RPMI8226 (cell line): Measurements from ENCODE around the gene METTL22.
"Not testable (repeated sequence)": the region's sequence is repeated elsewhere in the genome, so short reads cannot be mapped to it uniquely, and the experiment has no call there.

ENCODE experiments used
- DNase-seq: peaks from one replicate; pipeline ENCODE4 v3.0.0-alpha.2; 2015

The METTL22 gene

DNA sequence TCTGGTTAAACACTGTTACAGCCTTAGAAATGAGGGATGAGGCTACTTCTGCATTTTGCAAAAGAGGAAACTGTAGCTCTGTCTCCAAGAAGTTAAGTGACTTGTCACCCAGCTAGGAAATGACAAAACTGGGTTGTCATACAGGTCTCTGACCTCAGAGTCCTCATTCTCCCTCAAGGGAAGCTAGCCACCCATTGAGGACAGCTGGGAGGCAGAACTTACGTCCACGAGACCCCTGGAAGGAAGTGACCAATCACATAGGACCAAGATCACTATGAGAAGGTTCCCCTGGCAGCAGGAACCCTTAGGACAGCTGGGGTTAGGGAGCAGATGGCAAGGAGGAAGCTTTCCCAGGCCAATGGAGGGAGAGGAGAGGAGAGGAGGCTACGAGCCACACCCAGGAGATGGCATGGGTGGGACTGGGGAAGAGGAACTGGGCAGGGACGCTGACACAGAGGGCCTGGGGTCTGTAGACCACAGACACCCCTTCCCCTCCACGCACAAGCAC lies 11.2 kb downstream of the METTL22 start:
- DNase-seq: no peak

DNA sequence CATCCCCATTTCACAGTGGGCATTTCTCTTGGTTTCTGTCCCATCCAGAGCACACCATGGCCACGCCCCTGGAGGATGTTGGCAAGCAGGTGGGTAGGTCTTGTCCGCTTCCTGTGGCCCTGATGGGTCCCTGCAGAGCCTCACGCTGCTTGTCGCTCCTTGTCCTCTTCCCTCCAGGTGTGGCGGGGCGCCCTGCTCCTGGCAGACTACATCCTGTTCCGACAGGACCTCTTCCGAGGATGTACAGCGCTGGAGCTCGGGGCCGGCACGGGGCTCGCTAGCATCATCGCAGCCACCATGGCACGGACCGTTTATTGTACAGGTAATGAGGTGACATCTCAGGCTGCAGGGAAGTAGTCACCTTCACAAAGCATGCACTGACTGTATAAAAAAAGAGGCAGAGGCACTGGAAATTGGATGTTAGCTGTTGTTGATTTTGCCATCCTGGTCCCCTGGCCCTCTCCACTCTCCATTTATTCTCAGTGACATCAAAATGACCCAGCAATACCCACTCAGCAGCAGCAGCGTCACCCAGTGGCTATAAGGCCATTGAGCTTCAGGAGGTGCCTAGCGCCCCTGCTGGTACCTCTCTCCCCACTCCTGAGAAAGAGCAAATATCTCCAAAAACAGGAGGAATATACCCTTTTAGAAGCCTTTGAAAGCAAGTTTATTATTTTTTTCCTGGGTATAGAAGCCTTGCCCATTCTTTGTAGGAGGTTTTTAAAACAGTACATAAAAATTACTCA lies 13.7 kb downstream of the METTL22 start:
- peak; percentile 34 for DNase-seq

DNA sequence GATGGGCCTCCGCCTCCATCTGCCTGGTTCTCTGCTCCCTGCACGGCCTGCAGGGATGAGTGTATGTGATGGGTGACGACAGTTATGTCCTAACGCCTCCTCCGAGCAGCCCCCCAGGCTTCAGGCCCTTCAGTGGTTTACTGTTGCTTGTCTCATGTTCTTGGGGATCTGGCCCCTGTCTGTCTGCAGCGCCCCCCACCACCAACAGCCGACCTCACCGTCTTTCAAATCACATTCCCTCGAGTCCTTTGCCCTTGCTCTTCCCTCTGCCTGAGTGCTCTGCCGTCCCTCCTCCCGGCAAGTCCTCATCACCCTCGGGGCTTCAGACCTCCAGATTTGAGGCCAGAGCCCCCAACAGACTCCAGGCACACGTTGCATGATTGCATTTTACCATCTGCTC lies 18.2 kb downstream of the METTL22 start:
- no peak for DNase-seq

DNA sequence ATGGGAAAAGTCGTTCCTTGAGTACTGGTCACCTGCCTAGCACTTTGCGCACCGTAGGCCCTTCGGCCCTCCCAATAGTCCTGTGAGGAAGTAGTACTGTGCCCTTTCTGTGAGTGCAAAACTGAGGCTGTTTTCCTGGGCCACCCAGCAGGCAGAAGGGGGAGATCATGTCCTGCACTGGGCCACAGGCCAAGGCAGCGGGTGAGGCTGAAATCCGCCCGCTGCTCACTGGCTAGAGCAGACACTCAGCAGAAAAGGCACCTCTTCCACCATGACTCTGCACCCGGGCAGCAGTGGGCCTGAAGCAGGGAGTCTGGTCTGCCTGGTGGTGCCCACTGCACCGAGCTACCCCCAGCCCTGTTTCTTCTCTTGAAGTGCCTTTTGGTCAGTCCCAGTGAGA lies 20.2 kb downstream of the METTL22 start:
- DNase-seq: no peak

DNA sequence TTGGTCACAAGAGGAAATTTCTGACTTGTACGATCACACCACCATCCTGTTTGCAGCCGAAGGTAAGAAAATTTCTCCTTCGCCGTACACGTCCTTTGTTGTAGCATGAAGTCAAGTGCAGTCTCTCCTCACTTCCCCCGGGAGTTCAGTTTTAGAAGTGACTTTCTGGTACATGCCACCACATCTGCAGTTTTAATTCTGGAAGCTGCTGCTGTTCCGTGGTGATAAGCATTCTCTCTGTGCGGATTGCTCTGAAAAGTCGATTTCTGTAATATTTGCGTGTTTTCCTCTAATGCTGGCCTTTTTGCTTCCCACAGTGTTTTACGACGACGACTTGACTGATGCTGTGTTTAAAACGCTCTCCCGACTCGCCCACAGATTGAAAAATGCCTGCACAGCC lies 20.6 kb downstream of the METTL22 start:
- no peak for DNase-seq

DNA sequence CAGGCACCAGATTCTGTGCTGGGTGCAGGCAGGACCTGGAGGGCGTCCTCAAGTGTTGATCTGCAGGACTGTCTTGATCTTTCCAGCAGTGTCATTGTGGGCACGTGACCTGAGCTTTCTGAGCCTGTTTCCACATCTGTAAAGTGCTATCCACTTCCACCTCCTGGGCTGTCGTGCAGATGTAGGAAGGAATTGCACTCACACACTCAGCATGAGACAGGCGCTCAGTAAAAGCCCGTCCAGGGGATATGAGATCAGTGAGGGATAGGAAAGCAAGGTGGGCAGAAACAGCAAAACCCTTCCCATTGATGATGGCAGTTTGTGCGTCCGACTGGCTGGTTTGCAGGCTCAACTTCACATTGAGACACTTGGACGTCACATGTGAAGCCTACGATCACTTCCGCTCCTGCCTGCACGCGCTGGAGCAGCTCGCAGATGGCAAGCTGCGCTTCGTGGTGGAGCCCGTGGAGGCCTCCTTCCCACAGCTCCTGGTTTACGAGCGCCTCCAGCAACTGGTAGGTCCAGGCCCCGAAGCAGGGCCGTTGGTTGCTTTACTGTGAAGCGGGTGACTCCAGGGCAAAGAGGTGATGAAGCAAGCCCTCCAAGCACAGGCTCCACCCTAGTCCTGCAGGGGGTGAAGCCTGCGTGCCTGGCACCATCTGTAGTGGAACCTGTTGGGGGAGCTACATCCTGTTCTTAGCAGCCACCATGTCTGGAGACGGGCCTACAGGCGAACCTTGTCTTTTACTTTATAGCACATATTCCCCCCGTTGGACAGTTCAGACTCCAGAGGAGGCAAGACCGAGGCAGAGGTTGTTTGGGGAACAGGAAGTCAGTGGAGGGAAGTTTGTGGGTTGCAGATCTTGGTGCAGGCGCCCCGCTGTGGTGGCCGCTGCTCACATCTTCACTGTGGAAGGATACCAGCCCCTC lies 23.0 kb downstream of the METTL22 start:
- no peak for DNase-seq

DNA sequence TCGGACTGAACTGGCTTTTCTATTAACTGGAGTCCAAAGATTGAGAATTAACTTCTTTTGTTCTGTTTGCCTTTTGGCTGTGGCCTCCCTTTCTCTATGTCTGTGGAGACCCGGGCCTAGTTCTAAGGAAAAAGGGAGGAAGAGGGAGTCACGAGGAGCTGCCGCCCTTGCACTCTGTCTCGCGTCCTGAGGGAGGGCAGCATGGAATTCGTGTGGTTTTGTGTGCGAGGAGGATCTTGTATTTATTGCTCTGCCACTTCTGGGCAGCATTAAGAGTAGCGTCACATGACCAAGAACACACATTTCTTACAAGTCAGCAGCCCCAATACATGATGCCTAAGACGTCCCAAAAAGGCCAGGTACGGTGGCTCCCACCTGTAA lies 23.6 kb downstream of the METTL22 start:
- DNase-seq: no peak

DNA sequence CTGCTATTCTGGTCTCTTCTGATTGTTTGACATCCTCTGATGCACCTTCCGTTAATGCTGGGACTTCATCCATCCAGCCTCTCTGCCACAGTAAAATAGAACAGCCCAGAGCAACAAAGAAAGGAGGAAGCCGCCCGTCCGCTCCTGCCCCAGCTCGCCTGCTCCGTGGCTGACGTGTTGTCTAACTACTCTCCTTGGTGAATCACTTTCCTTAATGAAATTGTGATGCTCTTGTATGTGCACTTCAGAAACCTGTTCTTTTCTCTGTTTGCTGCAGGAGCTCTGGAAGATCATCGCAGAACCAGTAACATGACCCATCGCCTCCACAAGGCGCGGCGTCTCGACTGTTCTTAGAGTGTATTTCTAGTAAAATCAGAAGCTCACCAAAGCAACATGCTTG lies 24.3 kb downstream of the METTL22 start:
- DNase-seq: no peak

DNA sequence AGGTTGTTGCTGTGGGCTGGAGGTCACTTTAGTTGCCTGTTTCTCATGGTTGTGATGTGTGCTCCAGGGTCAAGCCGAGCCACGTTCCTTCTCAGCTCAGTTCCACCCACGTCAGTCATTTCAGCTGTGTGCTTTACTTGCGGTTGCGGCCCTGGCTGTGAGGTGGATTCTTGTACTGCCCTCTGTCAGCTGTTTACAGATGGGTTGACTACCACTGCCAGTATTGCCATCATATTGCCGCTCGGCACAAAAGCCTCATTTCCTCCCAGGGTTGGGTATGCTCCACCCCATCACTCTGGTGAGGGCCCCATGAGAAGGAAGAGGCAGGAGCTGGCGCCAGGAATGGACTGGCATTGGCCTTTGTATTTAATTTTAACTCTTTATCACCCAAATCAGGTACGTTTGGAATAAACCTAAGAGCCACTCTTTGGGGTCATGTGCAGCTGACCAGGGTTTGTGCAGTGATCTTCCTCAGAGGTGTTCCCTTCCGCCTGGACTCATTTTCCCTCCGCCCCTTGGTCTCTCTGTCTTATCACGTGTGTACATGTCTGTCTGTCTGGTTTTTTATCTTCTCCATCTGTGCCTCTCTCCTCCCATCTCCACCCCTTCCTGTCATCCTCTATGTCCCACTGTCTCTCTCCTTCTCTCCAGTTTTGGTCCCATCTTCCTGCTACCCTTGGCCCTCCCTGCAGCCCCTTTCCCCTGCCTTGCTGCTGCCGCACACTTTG lies 25.0 kb downstream of the METTL22 start:
- no peak for DNase-seq

DNA sequence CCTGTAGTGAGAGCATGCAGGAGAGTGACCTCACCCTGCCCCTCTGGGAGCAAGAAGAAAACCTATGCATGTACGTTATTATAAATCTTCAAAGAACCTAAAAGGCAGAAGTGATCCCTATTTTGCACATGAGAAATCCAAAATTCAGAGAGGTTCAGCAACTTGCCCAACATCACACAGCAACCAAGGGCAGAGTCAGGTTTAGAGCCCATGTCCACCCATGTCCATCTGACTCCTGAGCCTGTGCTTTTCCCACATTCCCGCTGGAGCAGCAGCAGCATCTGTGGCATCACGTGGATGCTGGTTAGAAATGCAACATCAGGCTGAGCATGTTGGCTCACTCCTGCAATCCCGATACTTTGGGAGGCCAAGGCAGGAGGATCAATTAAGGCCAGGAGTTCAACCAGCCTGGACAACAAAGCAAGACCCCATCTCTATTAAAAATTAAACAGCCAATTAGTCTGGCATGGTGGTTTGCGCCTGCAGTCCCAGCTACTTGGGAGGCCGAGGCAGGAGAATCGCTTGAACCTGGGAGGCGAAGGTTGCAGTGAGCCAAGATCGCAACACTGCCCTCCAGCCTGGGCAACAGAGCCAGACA lies 26.3 kb downstream of the METTL22 start:
- no peak for DNase-seq

DNA sequence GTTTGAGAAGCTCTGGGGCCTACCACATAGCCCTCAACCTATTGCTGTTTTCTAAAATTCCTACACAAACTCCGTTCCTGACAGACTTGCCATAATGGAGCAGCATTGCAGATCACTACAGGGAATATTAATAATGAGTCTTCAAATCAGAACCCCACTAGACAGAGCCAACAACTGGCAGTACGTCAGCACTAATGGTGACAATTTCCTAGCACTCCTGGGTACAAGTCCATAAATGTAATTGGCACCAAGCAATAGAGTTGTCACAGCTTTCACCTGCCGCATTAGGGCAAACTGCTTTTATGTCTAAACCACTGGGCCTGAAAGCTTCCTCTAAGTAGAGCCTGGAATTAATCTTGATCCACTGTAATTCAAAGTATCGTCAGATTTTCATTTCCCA lies 27.4 kb downstream of the METTL22 start:
- DNase-seq: no peak

DNA sequence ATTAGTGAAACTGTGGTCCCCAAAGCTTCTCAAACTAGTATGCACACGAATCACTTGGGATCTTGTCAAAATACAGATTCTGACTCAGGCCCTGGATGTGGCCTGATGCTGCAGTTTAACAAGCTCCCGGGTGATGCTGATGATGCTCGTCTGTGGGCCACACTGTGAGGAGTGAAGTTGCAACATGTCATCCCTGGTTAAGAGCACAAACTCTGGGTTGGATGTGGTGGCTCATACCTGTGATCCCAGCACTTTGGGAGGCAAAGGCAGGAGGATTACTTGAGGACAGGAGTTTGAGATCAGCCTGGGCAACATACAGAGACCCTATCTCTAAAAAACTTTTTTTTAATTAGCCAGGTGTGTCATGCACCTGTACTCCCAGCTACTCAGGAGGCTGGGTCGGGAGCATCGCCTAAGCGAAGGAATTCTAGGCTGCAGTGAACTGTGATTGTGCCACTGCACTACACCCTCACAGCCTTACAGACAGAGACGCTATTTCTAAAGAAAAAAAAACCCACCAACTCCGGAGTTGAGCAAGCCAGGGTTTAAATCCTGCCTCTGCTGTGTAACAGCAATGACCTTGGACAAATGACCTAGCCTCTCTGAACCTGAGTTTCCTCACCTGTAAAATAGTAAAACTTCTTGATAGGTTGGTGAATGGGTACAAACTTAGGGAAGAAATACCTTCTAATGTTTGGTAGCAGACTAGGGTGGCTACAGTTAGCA lies 28.5 kb downstream of the METTL22 start:
- DNase-seq: no peak

DNA sequence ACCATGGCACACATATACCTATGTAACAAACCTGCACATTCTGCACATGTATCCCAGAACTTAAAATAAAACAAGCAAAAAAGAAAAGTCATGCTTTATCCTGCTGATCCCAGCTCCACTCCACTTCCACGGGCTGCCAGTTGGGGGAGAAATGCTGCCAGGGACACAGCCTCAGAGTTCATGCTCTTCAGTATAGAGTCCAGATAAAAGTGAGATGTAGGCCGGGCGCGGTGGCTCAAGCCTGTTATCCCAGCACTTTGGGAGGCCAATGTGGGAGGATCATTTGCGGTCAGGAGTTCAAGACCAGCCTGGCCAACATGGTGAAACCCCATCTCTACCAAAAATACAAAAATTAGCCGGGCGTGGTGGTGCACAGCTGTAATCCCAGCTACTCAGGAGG lies 30.5 kb downstream of the METTL22 start:
- DNase-seq: not testable (repeated sequence)

DNA sequence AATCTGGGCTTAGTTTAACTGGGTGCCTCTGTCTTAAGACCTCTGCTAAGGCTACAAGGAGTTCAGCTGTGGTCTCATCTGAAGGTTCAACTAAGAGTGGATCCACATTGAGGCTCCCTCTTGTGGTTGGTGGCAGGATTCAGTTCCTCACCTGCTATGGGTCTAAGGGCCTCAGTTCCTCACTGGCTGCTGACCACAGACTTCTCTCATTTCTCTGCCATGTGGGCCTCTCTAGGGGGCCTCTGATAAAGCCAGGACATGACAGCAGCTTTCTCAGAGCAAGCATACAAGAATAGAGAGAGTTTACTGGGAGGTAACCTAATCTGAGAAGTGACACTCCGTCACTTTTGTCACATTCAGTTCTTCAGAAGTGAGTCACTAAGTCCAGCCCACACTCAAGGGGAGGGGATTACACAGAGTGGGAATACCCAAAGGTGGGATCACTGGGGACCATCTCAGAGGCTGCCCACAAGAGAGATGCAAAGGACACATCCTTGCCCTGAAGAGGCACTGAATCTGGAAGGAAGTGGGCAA lies 33.8 kb downstream of the METTL22 start:
- peak; percentile 83 for DNase-seq

DNA sequence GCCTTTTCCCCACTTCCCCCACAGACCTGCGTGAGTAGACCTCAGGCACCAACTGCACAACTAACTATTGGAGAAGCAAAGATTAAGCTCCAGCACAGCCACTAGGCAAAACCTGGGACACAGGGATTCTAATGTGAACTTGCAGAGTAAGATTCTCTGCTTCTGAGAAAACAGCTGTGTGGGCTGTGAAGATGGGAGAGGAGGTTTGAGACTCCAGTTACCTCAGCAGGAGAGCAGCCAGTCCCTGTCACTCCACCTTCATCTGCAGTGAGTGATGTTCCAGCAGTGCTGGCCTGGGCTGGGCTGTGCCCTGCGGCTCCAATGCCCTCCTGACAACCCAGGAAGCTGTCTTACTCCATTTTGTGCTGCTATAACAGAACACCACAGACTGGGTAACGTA lies 34.9 kb downstream of the METTL22 start:
- no peak for DNase-seq

DNA sequence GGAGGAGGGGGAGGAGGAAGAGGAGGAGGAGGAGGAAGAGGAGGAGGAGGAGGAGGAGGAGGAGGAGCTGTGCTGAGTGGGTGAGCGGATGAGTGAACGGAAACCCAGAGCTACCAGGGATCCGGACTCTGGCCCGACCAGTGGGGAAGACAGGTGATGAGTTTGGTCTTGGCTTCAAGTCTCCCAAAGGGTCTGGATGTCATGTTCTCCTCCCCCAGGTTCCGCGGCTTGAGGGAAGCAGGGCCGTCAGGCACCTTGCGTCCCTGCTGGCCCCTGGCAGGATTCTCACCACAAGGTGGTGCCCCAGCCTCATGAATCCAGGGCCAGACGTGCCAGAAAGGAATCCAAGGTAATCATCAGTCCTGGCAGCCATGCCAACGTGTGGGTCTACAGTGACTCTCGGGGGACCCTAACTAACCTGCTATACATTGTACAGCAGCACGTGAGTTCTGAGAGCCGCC lies 39.4 kb downstream of the METTL22 start:
- peak; percentile 82 for DNase-seq

DNA sequence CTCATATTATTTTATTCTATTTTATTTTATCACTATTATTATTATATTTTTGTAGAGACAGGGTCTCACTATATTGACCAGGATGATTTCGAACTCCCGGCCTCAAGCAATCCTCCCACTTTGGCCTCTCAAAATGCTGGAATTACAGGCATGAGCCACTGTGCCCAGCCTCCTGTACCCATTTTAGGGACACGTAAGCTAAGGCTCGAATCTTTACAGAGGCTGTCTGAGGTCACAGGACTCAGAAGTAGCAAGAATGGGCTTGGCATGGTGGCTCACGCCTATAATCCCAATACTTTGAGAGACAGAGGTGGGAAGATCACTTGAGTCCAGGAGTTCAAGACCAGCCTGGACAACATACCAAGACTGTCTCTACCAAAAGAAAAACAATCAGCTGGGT lies 40.2 kb downstream of the METTL22 start:
- no peak for DNase-seq

DNA sequence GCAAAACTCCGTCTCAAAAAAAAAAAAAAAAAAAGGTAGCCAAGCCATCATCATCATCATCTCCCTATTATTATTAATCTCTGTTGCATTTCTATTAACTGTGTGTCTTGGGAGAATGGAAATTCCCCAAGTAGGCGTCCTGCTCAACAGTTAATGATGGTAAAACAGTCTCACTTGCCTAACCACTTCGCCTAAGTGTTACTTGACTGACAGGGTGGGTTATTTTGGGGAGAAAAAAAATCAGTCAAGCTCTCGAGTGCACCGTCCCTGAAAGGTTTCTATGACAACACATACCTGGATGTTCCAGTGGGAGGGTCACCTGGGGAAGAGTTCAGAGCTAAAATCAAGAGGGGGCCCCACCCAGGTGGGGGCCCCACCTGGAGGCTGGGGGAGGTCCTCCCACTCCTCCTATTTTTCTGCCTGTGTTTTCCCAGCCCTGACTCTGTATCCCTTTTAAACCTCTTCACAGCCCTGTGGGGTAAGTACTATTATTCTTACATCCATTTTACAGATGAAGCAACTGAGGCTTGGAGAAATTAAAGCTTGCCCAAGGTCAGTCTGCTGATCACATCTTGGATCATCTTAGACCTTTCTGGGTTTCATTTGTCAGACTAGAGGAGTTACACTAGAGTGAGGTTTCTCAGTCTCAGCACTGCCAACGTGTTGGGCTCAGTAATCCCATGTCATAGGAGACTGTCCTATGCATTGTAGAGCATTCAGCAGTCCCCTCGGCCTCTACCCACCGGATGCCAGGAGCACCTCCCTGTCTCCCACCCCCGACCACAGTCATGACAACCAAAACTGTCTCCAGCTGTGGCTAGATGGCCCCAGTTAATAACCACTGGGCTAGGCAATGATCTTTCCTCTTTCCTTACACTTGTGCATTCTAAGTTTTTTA lies 41.9 kb downstream of the METTL22 start:
- no peak for DNase-seq

DNA sequence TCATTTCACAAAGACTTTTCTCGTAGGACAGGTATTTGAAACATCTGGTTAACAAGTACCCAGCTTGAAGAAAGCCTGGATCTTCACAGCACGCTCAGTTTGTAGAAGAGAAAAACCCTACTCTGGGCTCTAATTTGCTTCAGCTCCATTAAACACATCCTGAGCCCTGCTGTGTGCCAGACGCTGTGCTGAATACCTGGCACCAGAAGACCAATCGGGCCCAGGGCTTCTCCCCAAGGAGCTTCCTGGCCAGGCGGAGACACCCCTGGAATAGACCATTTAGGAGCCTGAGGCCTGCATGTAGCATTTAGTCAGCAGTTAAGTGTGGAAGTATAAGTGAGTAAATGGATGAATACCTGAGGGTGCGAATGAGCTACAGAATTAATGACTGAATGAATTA lies 44.0 kb downstream of the METTL22 start:
- no peak for DNase-seq

DNA sequence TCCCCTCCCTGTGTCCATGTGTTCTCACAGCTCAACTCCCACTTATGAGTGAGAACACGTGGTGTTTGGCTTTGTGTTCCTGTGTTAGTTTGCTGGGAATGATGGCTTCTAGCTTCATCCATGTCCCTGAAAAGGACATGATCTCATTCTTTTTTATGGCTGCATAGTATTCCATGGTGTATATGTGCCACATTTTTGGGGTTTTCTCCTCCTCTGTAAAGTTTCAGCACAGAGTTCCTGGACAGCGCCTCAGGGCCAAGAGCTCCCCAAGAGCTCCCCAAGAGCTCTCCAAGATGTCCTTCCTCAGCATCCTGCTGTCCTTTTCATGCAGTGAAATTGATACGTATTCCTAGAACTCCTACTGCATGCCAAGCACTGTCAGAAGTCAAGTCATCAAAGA lies 46.0 kb downstream of the METTL22 start:
- no peak for DNase-seq

DNA sequence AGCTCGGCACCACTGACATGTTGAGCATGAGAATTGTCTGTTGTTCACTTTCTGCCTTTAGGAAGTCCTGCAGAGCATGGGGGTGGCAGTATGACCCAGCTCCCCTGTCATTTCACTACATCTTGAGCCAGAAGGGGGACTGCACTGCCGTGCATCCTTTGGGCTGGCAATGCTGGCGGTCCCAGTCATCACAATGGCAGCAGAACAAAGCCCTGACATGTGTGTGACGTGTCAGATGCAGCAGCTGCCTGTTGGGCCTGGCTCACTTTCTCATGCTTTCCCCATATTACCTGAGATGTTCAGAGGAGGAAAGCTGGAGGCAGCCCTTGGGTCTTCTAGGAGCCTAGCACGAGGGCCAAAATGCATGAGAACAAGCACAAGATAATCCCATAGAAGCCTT lies 46.6 kb downstream of the METTL22 start:
- DNase-seq: no peak
